ENCODE results near the gene ITPR1.

Gene ITPR1

GRCh38 chr3:4458961-4459360, 34.2 kb upstream of the ITPR1 start:
- no peak overlapping the region for H3K4me3 ChIP-seq (ENCODE audit: low read depth, low read length)
- TF ChIP-seq CTCF (IDR thresholded peaks at IDR 0.05; ENCODE audit: low read depth, low read length), result no peak
- in situ Hi-C loops (cut with HindIII; ENCODE audit: low sequenced_read_pairs), result no loop called here
- no peak for DNase-seq (ENCODE audit: low read depth, low spot score)

GRCh38 chr3:4460334-4460733, 32.8 kb upstream of the ITPR1 start:
- TF ChIP-seq CTCF (IDR thresholded peaks at IDR 0.05; ENCODE audit: low read depth, low read length), result no peak
- H3K4me3 ChIP-seq (ENCODE audit: low read depth, low read length), result no peak overlapping the region
- no peak for DNase-seq (ENCODE audit: low read depth, low spot score)
- in situ Hi-C loops (cut with HindIII; ENCODE audit: low sequenced_read_pairs), result no loop called here

GRCh38 chr3:4461468-4462090, 31.6 kb upstream of the ITPR1 start:
- no peak overlapping the region for H3K4me3 ChIP-seq (ENCODE audit: low read depth, low read length)
- no peak for TF ChIP-seq CTCF (IDR thresholded peaks at IDR 0.05; ENCODE audit: low read depth, low read length)
- in situ Hi-C loops (cut with HindIII; ENCODE audit: low sequenced_read_pairs), result no loop called here
- no peak for DNase-seq (ENCODE audit: low read depth, low spot score)

- TF ChIP-seq CTCF (IDR thresholded peaks at IDR 0.05; ENCODE audit: low read depth, low read length), result no peak
- DNase-seq (ENCODE audit: low read depth, low spot score), result no peak
- no peak overlapping the region for H3K4me3 ChIP-seq (ENCODE audit: low read depth, low read length)
- in situ Hi-C loops (cut with HindIII; ENCODE audit: low sequenced_read_pairs), result no loop called here
Observed at GRCh38 chr3:4462369-4463040, 30.6 kb upstream of the ITPR1 start.

- H3K4me3 ChIP-seq (ENCODE audit: low read depth, low read length), result no peak overlapping the region
- TF ChIP-seq CTCF (IDR thresholded peaks at IDR 0.05; ENCODE audit: low read depth, low read length), result no peak
- in situ Hi-C loops (cut with HindIII; ENCODE audit: low sequenced_read_pairs), result no loop called here
- no peak for DNase-seq (ENCODE audit: low read depth, low spot score)
Observed at GRCh38 chr3:4464576-4464975, 28.6 kb upstream of the ITPR1 start.

GRCh38 chr3:4466741-4467521, 26.2 kb upstream of the ITPR1 start, which contains the start of gene SUMF1:
TSS of gene SUMF1 (minus strand) at chr3:4467269. CDS start at chr3:4467245, 24 bp downstream.
- in situ Hi-C loops (cut with HindIII; ENCODE audit: low sequenced_read_pairs), result no loop called here
- H3K4me3 ChIP-seq (ENCODE audit: low read depth, low read length), result peak within 1 kb of the TSS; percentile 85
- no peak for TF ChIP-seq CTCF (IDR thresholded peaks at IDR 0.05; ENCODE audit: low read depth, low read length)
- DNase-seq (ENCODE audit: low read depth, low spot score), result peak; percentile 77
